Endometrial microvascular endothelial cells (primary cell): Measurements from ENCODE around the gene DGCR6L. TPM values are rescaled to one million over a fixed set of nuclear protein-coding genes. Genes with fewer than 3 reads are reported as not detected.
"Not testable (repeated sequence)": the region's sequence is repeated elsewhere in the genome, so short reads cannot be mapped to it uniquely, and the experiment has no call there.

Source experiments
- in situ Hi-C: cut with HindIII; loops from 2 replicates; pipeline ENCODE4 v1.10.0; 2017; ENCODE audit warnings: low sequenced_read_pairs, low pct_unique_long_range_greater_than_20kb; ENCODE audit errors: inconsistent ontology term
- total RNA-seq: library from RNA; depleted of rRNA; stranded (reverse); fragments of >200 nt; gene quantifications from one replicate; pipeline ENCODE4 v1.2.3, GENCODE V29; 2015; ENCODE audit errors: inconsistent ontology term

The DGCR6L gene
- total RNA-seq, 1 donor from 2014 or later = 78.5 TPM

DNA sequence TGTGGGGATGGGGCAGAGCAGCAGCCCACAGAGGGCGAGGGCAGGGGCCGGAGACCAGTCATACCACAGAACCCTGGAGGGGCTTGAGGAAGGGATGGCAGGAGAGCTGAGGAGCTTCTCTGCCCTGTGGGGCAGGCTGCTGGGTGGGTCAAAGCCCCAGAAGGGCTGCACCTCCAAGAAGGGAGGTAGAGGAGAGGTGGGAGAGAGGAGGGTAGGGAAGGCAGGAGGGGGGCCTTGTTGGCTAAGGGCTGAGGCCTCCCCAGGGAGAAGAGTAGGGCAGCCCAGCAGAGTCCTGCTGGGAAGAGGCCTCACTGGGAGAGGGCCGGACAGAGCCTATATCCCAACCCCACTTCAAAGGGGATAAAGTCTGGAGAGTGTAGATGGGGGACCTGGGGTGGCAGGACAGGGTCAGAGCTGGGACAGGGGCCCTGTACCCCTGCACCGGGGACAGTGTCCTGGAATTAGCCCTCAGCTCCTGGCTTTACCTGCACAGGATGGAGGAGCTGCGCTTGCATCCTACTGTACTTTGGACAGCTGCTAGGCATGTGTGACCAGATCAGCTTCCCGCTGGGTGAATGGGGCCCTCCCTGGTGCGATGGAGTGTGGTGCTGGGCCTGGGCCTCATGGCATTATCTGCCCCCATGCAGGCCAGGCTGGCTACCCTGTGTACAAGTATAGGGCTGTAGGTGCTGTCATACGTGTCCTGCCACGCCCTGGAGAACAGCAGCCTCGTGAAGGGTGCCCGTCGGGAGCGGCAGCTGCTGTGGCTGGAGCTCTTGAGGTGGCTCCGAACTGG is 7.3 kb downstream of the DGCR6L start:
- in situ Hi-C loops = no loop called here

DNA sequence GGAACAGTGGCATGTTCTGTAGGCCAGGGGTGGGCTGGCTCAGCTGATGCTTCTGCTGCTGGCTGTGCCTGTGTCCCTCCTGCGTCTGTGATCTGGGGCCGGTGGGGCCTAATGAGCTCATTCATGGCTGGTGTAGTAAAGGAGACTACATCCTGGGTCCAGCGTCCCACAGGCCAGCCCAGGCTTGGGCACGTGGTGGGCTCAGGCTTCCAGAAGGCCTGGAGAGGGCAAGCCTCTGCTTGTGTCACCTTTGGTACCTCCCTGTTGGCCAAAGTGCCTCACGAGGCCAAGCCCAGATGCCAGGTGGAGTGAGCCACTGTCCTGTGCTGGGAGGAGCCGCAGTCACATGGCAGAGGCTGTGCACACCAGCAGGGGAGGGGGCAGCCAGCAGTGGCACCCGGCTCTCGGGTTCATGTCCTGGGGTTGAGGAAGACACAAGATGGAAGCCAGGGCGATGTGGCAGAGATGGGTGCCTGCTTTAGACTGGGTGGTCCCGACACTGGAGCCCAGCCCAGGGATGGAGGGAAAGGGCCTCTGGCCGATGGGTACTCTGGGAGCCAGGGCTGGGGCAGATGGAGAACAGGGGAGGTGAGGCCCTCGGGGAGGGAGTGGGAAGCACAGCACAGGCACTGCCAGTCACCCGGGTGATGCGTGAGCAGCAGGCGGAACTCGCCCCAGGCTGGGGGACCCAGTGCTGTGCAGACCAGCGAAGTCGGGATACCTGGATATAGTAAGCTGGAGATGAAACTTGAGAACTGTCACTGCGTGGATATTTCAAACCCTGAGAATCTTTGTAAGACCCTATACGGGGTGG is 8.4 kb downstream of the DGCR6L start:
- in situ Hi-C loops = not testable (repeated sequence)

- in situ Hi-C loops = not testable (repeated sequence)
These were observed 9.1 kb downstream of the DGCR6L start for GRCh38 chr22:20310773-20311172.

- in situ Hi-C loops = not testable (repeated sequence)
These were observed 9.7 kb downstream of the DGCR6L start for GRCh38 chr22:20310180-20310579.

DNA sequence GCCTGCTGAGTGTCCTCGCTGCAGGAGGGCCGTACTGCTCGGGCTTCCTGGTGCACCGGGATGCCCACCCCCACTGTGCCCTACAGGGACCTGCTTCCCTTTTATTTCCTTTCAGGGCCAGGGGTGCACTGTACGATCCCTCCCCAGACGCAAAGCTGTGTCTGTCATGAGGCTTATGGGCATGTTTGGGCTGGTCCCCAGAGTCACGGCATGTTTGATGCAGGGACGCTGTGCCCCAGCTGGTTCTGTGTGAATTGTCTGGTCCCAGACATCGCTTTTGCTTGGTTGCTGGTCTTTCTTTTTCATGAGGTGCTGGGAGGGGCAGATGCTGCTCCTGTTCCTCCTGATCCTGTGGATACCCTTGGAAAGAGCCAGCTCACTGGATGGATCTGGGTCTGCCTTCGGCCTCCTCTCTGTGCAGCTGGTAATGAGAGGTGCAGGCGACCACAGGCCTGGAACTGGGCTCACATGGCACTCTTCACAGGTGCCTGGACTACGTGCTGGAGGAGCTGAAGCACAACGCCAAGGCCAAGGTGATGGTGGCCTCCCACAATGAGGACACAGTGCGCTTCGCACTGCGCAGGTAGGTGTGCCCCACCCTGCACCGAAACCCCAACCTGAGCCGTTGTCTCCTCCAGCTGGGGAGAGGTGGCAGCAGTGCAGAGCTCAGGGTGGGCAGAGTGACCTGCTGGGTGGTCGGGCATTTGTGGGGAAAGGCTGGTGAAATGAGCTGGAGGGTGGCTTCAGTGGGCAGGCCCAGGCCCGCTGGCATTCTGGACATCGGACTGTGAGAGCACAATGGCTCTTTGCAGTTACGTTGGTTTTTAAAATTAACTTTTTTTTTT is 10.8 kb downstream of the DGCR6L start:
- in situ Hi-C loops = not testable (repeated sequence)

DNA sequence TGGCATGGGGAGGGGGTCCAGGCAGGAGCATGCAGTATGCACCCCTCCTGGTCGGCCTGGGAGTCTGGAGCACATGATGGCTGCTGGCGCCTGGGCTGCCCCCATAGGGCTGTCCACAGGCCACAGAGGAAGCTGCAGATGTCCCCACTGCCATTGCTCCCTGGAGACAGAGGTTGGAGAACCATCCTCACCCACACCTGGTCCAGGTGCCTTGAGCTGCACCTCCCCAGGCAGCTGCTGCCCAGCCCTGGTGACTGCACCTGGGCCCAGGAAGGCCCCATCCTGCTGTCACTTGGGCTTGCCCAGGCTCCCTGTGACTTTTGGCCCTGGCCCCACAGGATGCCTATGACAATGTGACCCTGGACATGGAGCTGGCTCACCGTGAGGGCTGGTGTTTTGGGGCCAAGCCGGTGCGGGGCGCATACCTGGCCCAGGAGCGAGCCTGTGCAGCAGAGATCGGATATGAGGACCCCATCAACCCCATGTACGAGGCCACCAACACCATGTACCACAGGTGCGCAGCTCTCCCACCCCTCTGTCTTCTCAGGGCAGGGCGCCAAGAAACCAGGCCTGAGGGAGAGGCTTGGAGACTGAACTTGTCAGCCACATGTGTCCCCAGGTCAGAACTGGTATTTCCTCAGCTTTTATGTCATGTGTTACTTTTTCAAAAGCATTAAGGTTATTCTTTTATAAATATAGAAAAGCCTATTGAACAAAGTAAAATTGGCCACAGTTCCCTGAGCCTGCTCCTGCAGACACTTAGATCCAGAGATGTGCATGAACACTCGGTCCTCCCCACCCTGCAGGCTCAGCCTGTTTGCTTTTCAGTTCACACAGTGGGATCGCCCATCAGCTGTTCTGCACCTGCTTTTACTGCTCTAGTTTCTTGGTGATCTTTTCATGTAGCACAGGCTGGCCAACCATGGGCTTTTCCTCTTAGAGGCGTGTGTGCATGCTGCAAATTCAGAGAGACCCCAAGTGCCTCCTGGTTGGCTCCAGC is 12.1 kb downstream of the DGCR6L start:
- in situ Hi-C loops = not testable (repeated sequence)

DNA sequence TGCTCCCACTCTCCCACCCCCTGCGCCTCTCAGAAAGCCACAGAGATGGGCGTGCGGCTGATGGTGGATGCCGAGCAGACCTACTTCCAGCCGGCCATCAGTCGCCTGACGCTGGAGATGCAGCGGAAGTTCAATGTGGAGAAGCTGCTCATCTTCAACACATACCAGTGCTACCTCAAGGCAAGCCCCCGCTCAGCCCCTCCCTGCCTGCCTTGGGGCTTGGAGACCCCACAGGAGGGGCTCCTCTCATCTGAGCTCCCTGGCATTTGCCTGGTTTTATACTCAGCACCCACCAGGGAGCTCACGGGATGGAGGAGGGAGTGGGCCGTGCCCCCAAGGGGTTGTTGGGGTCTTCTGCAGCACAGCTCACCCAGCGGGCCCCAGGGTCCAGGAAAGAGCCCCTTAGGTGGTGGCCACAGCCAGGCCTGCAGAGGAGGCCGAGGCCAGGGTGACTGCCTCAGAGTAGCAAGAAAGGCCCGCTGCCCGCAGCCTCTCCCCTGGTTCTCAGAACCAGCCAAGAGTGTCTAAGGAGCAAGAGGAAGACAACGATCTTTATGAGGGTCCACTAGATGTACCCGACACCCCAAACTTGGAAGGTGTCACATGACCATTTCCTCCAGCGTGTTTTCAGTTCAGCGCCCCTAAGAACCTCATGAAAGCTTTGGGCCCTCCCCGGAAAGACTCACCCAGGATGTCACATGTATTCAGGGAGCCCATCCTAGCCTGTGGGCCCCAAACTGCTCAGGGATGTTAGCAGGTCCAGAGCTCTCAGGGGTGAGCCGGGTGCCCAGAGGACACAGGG is 13.0 kb downstream of the DGCR6L start:
- in situ Hi-C loops = not testable (repeated sequence)

DNA sequence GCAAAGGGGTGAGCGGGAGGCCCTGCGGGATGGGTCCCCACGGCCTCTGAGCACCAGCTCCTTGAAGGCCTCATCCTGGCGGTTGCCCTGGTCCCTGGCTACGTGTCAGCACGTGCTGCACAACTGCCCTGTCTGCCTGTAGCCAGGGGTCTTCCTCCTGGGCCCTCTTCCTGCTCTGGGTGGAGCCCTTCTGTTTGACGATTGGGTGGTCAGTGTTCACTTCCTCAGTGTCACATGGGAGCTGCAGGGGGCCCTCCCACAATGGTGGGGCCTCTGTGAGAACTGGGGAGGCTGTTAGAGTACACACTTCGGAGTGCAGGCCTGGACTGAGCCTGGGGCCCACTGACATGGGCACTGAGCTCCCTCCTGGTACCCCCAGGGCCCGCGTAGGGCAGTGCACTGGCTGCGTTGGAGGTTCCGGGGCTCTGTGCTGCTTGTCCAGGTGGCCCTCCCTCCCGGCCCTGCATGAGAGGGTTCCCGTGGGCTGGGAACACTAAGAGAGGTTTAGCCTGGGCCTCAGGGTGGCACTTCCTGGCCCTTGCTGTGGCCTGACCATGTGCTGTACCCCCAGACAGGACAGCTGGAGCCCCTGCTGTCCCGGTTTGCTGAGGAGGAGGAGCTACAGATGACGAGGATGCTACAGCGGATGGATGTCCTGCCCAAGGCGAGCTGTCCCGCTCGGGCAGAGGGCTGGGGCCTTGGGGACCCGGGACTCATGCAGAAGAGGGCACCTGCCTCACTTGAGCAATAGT is 13.8 kb downstream of the DGCR6L start:
- in situ Hi-C loops = no loop called here

DNA sequence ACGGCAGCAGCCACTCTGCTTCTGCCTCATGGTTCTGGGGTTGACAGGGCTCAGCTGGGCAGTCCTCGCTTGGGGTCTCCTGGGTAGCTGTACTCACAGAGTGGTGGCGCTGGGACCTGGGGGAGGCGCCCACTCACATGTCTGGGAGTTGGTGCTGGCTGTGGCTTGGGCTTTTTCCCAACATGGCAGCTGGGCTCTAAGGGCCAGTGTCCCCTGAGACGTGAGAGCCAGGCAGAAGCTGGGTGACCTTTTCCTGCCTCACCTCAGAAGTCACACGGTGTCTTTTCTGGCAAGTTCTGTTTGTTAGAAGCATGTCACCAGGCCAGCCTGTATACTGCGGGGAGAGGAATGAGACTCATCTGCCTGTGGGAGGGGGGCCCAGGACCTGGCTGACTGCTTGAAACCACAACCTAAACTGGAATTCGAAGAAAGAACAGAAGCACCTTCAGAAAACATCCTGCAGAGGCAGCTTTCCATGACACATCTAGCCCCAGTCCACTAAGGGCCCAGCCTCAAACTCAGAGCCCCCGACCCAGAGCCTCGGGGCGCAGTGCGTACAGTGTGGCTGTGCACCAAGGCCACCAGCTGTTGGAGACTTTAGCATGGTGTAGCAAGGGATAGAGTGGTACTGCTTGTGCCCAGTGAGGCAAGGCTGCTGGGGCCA is 14.5 kb downstream of the DGCR6L start:
- in situ Hi-C loops = not testable (repeated sequence)

DNA sequence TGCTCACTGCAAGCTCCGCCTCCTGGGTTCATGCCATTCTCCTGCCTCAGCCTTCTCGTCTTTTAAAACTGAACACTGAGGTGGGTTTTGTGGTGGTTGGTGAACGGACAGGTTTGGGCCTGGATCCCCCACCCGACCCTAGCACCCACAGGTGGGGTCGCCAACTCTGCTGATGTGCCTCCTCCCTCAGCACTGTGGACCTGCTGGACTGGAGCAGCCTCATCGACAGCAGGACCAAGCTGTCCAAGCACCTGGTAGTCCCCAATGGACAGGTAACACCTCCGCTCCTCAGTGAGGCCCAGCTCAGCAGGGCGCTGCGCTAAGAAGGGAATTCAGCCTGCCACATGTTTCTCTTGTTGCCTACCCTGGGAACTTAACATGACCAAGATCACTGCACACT is 15.2 kb downstream of the DGCR6L start:
- in situ Hi-C loops = no loop called here

- in situ Hi-C loops = not testable (repeated sequence)
These were observed 16.7 kb downstream of the DGCR6L start for GRCh38 chr22:20303229-20303534.

DNA sequence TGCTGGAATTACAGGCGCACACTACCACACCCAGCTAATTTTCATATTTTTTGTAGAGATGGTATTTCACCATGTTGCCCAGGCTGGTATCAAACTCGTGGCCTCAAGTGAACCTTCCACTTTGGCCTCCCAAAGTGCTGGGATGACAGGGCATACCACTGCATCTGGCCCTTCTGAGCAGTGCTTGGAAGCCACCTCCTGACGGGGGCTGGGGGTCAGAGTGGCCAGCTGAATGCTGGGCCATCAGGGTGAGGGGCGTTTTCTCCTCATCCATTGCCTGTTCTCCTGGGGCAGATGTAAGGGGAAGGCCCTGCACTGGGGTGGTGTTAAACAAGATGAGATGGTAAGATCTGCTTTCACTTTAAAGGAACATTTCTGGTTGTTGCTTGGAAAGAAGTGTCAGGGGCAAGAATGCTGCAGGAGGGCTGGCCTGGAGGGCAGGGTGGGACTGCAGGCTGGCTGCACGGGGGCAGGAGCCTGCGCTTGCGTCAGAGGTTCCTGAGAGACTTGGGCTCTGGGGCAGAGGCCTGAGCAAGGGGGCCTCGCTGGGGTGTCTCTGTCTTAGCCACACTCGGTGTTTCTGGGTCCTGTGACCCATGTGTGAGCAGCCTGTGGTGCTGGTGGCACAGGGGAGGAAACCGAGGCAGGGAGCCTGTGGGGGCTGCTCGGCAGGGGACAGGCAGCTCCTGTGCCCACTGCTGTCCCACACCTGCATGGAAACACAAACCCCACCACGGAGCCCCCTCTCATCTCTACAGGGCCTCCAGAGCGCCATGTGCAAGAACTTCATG is 17.2 kb downstream of the DGCR6L start:
- in situ Hi-C loops = no loop called here

- in situ Hi-C loops = loop anchor here (25.0 kb wide), 1 partner anchor 162 kb away; the partner anchor contains the start of gene ZDHHC8
These were observed 20.1 kb downstream of the DGCR6L start for GRCh38 chr22:20299746-20300136.

GRCh38 chr22:20298803-20299745 is 20.8 kb downstream of the DGCR6L start:
- in situ Hi-C loops = loop anchor here (25.0 kb wide), 1 partner anchor 162 kb away; the partner anchor contains the start of gene ZDHHC8
